GM19023 (cell line): ENCODE measurements around the gene VWA3B.

Source experiments
- ATAC-seq: cut with Tn5 transposase; IDR thresholded peaks from one replicate; pipeline ENCODE4 v1.9.1; 2021; ENCODE audit warnings: mild to moderate bottlenecking, moderate library complexity; ENCODE audit not compliant: unreplicated experiment

VWA3B gene

GRCh38 chr2:98172150-98172765, 85.3 kb downstream of the VWA3B start:
- ATAC-seq = no peak

GRCh38 chr2:98172951-98173350, 86.0 kb downstream of the VWA3B start:
- no peak for ATAC-seq

- ATAC-seq = no peak
Observed at GRCh38 chr2:98175811-98176210, 88.8 kb downstream of the VWA3B start.

DNA sequence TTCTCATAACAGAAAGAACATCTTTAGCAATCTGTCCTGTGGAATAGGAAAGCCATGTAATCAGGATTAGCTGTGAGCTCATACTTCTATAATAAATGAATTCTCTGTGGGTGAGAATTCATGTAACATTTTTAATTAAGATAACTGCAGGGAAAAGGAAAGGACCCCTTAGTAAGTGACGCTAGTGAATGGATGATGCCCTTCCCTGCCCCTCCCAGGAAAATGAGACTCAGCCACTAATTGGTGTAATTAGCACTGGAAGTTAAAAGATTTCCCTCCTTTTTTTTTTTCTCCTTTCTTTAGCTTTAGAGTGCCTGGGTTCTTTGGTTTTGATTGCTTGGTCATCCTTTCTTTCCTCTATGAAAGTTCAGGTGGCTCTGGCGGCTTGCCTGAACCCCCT, 90.3 kb downstream of the VWA3B start:
- no peak for ATAC-seq

DNA sequence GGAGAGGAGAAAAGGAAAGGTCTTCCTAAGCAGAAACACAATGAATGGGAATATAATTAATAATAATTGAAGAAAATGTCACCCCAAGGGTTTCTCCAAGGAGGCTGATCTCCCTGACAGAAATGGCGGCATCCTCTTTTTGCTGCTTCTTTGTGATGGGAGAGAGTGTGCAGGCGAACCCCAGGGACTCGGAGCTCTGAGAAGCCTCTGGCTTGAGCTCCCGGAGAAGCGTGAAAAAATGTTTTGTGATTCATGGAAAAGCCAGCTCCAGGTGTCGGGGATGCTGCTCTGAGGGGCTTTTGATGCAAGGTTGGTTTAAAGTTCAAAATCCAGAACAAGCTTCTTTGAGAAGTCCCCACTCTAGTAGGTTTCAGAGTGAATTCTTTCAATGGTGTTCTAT, 91.0 kb downstream of the VWA3B start:
- ATAC-seq = no peak

- no peak for ATAC-seq
Observed at GRCh38 chr2:98180456-98180855, 93.5 kb downstream of the VWA3B start.

GRCh38 chr2:98181346-98181745, 94.4 kb downstream of the VWA3B start:
- ATAC-seq = no peak

DNA sequence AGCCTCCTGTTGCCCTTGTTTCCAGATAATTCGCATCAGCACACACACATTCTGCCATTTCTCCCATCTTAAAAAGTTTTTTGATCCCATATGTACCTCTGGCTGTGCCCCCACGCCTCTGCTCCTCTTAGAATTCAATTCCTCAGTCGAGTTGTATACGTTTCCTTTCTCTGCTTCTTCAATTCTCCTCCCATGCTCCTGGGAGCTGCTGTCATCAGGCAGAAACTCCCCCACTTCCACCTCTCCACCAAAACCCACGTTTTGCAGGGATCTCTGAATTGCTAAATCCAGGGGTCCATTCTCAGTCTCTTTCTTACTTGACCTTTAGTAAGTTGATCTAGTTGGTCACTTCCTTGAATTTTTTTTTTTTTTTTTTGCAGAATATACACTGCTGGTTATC, 98.8 kb downstream of the VWA3B start:
- ATAC-seq = no peak

- no peak for ATAC-seq
Observed at GRCh38 chr2:98187194-98187593, 100.2 kb downstream of the VWA3B start.

DNA sequence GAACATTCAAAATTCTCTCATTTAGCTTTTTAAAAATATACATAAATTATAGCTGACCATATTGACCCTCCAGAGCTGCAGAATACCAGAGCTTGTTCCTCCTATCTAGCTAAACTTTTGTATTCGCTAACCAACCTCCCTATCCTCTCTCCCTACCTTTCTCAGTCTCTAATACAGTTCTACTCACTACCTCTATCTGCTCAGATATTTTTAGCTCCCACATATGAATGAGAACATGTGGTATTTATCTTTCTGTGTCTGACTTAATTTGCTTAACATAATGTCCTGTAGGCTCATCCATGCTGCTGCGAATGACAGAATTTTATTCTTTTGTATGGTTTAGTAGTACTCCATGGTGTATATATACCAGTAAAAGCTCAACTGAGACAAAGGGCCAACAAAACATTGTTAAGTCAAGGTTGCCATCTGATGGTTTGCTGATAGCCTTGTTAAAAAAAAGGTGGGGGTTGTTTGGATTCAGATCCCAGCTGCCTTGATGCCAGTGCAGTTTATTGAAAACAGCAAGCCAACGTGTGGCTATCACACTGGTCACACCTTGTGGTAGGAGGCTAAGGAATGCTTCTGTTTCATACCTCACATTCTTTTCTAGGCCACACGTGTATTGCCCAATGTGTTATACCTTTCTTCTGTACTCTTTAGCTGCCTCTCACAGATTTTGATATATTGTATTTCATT, 101.5 kb downstream of the VWA3B start:
- ATAC-seq = no peak

- ATAC-seq = no peak
Observed at GRCh38 chr2:98191883-98192282, 104.9 kb downstream of the VWA3B start.

DNA sequence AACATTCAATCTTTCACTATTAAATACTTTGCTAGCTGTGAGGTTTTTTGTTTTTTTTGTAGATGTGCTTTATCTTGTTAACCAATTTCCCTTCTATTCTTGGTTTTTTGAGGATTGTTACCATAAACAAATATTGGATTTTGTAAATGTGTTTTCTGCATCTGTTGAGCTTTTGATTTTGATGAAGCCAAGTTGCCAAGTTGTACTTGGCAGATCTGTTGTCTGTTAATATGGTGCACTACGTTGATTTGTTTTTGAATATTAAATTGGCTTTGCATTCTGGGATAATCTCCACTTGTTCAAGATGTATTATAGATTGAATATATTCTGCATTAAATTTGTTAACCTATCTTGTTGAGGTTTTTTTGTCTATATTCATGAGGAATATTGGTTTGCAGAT, 114.6 kb downstream of the VWA3B start:
- no peak for ATAC-seq

GRCh38 chr2:98205889-98206288, 118.9 kb downstream of the VWA3B start:
- no peak for ATAC-seq

DNA sequence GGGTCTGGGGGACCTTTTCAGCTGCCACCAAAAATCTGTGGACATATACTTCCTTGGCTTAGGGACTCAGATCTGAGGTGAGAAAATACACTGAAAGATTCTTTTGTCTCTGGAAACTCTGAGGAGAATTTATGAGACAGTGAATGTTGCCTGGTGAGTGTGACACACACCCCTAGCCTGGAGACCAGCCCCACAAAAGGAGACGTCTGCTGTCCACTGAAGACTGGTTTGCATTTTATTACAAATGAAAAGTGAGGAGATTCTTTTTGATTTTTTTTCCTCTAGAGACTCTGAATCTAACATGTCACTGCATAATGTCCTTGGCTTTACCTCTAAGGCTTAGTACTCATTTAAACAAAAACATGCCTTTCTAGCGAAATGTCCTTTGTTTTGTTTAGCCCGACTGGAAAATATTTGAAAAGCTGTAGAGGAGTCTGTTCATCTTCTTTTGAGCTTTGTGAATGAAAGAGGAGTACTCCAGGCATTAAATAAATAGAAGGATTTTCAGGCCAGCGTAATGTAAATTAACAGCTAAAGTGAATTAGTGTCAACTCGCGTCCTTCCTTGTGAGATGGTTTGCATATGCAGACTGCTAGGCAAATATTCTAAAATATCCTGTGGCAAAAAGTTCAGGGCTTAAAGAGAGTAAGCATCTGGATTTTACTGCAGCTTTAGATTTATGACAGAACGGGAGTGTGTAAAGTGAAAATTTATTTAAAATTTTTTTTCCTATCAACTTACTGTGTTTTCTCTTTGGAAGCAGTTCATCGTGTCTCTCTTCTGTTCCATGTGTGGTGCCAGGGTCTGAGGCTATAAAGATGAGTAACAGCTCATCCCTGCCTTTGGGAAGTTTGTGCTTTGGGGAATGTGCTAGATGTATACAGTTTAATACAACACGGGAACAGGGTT, 125.4 kb downstream of the VWA3B start:
- ATAC-seq = no peak

- no peak for ATAC-seq
Observed at GRCh38 chr2:98216616-98217015, 129.6 kb downstream of the VWA3B start.

GRCh38 chr2:98219152-98219551, 132.2 kb downstream of the VWA3B start:
- no peak for ATAC-seq

GRCh38 chr2:98233941-98234340, 147.0 kb downstream of the VWA3B start:
- ATAC-seq = no peak

GRCh38 chr2:98234776-98235175, 147.8 kb downstream of the VWA3B start:
- ATAC-seq = no peak

DNA sequence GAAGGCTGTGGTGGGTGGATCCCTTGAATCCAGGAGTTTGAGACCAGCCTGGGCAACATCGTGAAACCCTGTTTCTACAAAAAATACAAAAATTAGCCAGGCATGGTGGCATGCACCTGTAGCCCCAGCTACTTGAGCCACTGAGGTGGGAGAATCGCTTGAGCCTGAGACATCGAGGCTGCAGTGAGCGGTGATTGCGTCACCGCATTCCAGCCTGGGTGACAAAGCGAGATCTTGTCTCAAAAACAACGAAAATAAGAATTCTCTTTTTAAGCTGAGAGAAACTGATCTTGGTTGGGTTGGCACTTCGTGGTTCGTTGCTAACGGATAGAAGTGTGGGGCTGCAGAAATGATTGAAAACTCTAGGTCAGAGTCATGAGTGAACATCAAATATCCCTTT, 150.0 kb downstream of the VWA3B start:
- ATAC-seq = no peak

DNA sequence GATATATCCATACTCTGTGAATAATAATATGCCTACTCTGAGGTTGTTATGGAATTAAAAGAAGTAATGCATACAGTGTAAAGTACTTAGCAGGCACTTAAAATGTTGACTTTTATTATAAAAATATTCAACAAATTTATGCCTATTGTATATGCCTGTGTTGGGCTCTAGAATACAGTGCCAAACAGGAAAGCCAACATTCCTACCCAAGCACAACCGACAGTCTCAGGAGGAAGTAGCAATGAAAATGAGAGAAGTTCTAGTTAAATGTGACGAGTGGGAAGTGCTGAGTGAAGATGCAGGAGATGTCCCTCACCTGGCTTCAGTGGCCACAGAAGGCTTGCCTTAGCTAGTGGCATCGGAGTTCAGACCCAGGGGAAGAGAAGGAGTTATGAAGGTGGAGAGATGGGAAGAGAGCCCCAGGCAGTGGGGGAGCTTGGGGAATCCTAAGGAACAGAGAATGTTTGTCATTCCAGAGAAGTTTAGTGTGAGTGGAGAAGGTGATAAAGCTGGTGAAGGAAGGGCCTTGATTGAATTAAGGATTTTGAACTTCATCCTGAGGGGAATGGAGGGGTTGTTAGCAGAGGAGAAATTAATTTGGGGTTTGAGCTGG, 153.9 kb downstream of the VWA3B start:
- ATAC-seq = no peak

DNA sequence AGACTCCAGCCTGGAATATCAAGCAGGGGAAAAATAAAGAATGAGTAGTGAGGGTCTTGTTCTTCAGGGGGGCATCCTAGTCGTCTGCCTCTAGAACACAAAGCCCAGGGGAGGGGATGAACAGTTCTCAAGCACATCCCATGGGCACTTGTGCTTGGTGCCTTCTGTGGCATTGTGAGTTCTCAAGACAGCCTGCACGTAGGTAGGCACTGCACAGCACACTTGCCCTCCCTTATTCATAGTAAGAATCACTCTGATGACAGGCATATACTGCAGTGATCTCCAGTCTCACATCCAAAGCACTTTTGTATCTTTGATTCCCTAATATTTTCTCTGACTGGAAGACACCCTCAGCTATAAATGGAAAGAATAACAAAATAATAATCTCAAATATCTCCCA, 154.6 kb downstream of the VWA3B start:
- no peak for ATAC-seq
